Common myeloid progenitor, CD34-positive (primary cell): ENCODE results near the gene PAXIP1.

Experiments
- CTCF ChIA-PET: fragments of 350-600 bp; sonication (Branson Sonifier 250); formaldehyde crosslinking; loops from one replicate; lab custom pipeline; 2021; ENCODE audit warnings: antibody characterized with exemption; lab: Charles Lee
- POLR2A ChIA-PET: fragments of 350-600 bp; sonication (Branson Sonifier 250); formaldehyde crosslinking; loops from one replicate; lab custom pipeline; 2021; ENCODE audit warnings: antibody characterized with exemption; lab: Charles Lee
- DNase-seq, 3 donors: peaks; one replicate each; pipeline versions ENCODE4 v3.0.0 to v3.0.0-alpha.2; 2013
- H3K27ac ChIP-seq, 2 experiments: 1 replicate in 1 of 2; 2 replicates in 1 of 2; pipeline ENCODE4 v1.7.0; 2013; ENCODE audit warnings: inconsistent platforms in 2 of 2, low read length in 2 of 2, mild to moderate bottlenecking in 2 of 2, low read depth in 1 of 2, moderate library complexity in 1 of 2; ENCODE audit not compliant: severe bottlenecking in 2 of 2, insufficient read depth in 1 of 2, poor library complexity in 1 of 2
- H3K27me3 ChIP-seq, 5 experiments: replicated peaks in 2 of 5; 1 replicate in 3 of 5; 2 replicates in 2 of 5; pipeline versions ENCODE4 v1.6.1 to v1.7.0; 2013; ENCODE audit warnings: low read length in 4 of 5, mild to moderate bottlenecking in 2 of 5, moderate library complexity in 2 of 5, inconsistent platforms in 1 of 5; ENCODE audit not compliant: insufficient read depth in 5 of 5, control insufficient read depth in 4 of 5
- H3K36me3 ChIP-seq, 4 experiments: 1 replicate in 2 of 4; 2 replicates in 2 of 4; pipeline versions ENCODE4 v1.6.1 to v1.7.0; 2013; ENCODE audit warnings: low read length in 3 of 4, control low read depth in 1 of 4, mild to moderate bottlenecking in 1 of 4; ENCODE audit not compliant: control insufficient read depth in 4 of 4, insufficient read depth in 4 of 4
- H3K4me1 ChIP-seq, 4 experiments: 1 replicate in 3 of 4; 2 replicates in 1 of 4; pipeline versions ENCODE4 v1.6.1 to v1.7.1; 2013; ENCODE audit warnings: low read length in 3 of 4, mild to moderate bottlenecking in 3 of 4, control low read depth in 1 of 4, inconsistent platforms in 1 of 4, moderate library complexity in 1 of 4; ENCODE audit not compliant: control insufficient read depth in 4 of 4, insufficient read depth in 4 of 4; ENCODE audit errors: control extremely low read depth in 1 of 4
- H3K4me3 ChIP-seq, 7 experiments: 1 replicate in 4 of 7; 2 replicates in 3 of 7; pipeline versions ENCODE4 v1.5.1 to v1.7.0; 2013; ENCODE audit warnings: mild to moderate bottlenecking in 7 of 7, low read length in 6 of 7, moderate library complexity in 6 of 7, inconsistent platforms in 2 of 7, low read depth in 2 of 7, control low read depth in 1 of 7; ENCODE audit not compliant: insufficient read depth in 4 of 7, control insufficient read depth in 1 of 7; ENCODE audit errors: extremely low read depth in 1 of 7
- H3K9me3 ChIP-seq, 5 experiments: 1 replicate in 4 of 5; 2 replicates in 1 of 5; pipeline versions ENCODE4 v1.6.1 to v1.7.1; 2013; ENCODE audit warnings: low read length in 4 of 5, mild to moderate bottlenecking in 2 of 5, inconsistent platforms in 1 of 5, low read depth in 1 of 5, moderate library complexity in 1 of 5; ENCODE audit not compliant: control insufficient read depth in 4 of 5, insufficient read depth in 2 of 5; ENCODE audit errors: control extremely low read depth in 1 of 5
- WGBS: methylation state at CpG from one replicate; pipeline ENCODE4 v1.1.5; 2013; ENCODE audit not compliant: insufficient coverage; 5-methylcytosine and 5-hydroxymethylcytosine counted together

Gene PAXIP1

GRCh38 chr7:155007947-155008346 lies 5.0 kb upstream of the PAXIP1 start:
- POLR2A ChIA-PET: interaction anchor here (0.8 kb wide), 1 partner anchor 80 kb away, joined by 4 read pairs; no protein-coding TSS in a partner anchor
- Histone ChIP-seq H3K4me3 (no peak overlapping the region), H3K27ac (no peak overlapping the region), H3K4me1 (peaks cover 0 to 13% (median 8%) of the 10 kb centered on the region in 4 experiments), H3K9me3 (no peaks in the 10 kb centered on the region), H3K27me3 (peaks cover 0 to 2% (median 0%) of the 10 kb centered on the region in 5 experiments), H3K36me3 (no peaks in the 10 kb centered on the region)
- 89% methylated on average over 13 of the region's 13 CpGs for WGBS
- CTCF ChIA-PET: interaction anchor here (1.4 to 2.6 kb wide), 4 partner anchors 10 to 82 kb away, joined by 3 to 16 read pairs (median 6); no protein-coding TSS in a partner anchor
- DNase-seq: peak; percentile 52 to 71 (median 70)

DNA sequence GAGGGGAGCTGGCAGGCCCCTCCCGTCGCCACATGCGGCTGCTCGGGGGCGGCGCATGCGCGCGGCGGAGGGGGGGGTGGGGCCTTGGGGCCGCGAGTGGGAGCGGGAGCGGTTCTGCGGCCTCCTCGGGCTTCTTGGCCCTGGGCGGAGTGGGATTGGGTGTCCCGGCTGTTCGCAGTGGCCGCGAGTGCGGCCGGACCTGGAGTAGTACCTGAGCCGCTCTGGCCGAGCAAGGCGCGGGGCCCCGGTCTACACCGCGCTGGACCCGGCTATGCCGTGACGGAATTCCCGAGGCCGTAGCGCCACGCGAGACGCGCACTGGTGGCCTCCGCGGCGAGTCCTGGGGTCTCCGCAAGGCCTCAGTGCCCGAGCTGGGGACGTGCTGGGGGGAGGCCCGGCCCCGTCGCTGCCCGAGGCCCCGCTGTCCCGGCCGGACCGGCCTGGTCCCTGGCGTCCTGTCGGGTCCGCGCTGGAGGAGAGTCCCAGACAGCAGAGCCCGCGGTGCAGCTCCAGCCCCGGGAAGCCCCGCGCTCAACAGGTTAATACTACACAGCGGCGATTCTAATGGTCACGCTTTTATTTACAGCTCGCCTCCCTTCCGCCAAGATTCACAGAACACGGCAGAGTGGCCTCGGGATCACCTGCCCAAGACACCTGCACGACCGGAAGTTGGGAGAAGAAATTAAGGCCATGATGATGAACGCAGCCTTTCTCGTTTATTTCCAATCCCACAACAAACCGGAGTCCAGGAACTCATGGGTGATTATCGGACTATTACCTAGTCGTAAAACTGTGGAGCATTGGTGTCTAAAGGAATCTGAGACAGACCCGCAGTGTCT lies 671 bp upstream of the PAXIP1 start:
- DNase-seq: peak; percentile 78 to 90 (median 87)
- peaks cover 0 to 11% (median 1%) of the 10 kb centered on the region in 4 experiments for H3K36me3 ChIP-seq
- no peaks in the 10 kb centered on the region for H3K27me3 ChIP-seq
- CTCF ChIA-PET: no interaction called here
- H3K27ac ChIP-seq: peak overlapping the region; percentile 72 to 88
- under 1% methylated on average over 71 of the region's 78 CpGs for WGBS
- POLR2A ChIA-PET: interaction anchor here (0.6 to 1.1 kb wide), 2 partner anchors 201 to 294 kb away, joined by 3 read pairs; partner anchors contain the start of gene INSIG1
- H3K4me3 ChIP-seq: peak overlapping the region; percentile 80 to 94 (median 92)
- H3K9me3 ChIP-seq: no peaks in the 10 kb centered on the region
- peaks cover 4 to 23% (median 13%) of the 10 kb centered on the region in 4 experiments for H3K4me1 ChIP-seq

DNA sequence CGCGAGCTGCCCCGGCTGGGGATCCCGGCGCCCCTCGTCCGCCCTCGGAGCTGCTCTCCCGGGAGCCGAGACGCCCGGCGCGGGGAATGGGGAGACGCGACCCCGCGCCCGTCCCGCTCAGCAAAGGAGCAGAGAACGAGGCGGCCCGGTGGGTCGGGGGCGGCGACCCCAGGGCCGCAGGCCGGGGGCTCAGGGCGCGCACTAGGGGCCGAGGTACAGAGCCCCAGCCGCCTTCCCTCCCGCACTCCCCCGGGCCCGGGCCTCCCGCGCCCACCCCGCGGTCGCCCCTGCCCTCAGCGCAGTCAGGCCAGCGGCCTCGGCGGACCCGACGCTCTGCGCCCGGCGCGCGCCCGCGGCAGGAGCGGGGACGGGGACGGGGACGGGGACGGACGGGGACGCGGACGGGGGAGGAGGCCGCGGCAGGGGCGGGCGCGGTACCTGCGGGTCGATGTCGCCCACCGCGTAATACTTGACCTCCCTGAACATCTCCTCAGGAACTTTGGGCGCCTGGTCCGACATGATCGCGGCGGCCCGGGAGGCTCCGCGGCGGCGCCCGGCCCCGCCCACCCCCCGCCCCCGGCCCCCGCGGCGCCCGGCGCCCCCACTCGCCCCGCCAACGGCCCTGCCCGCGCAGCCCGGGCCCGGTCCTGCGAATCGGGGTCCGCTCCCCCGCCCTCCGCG lies 373 bp downstream of the PAXIP1 start:
- 0% methylated on average over 77 of the region's 104 CpGs for WGBS
- DNase-seq: peak; percentile 36 to 62 (median 57)
- Histone ChIP-seq H3K4me1 (peaks cover 4 to 23% (median 13%) of the 10 kb centered on the region in 4 experiments), H3K4me3 (peak overlapping the region; percentile 57 to 93 (median 79)), H3K27me3 (no peaks in the 10 kb centered on the region), H3K27ac (peak overlapping the region in 1 of 2 experiments; percentile 14), H3K36me3 (peaks cover 5 to 18% (median 6%) of the 10 kb centered on the region in 4 experiments), H3K9me3 (no peaks in the 10 kb centered on the region)
- POLR2A ChIA-PET: no interaction called here
- CTCF ChIA-PET: interaction anchor here (1.4 kb wide), 2 partner anchors 8 to 11 kb away, joined by 3 to 5 read pairs; no protein-coding TSS in a partner anchor

DNA sequence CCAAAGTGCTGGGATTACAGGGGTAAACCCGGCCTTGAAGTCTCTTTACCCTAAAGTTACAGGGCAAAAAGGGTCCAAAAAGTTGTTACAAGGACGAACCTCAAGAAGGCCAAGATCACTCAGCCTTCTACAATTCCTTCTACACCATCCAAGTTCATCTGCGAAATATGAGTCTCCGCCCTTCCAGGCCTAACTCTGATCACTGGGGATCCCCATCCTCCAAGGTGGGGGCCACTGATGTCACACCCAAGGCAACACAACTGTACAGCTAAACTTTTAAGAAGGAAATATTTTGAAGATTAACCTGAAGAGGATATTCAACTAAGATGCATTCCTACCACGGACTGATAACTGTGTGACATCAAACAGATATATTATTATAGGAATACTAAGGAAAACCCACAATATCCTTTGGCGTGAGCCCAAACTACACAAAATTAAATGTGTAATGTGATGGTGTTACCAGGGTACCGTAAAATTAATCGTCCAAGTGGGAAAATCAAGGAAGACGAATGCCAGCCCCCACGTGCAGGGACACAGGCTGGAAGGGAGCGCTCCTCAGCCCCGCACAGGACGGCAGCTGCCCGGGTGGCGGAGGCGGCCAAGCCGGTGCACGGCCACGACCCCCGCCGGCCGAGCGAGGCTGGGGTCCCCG lies 1.0 kb downstream of the PAXIP1 start:
- ChIA-PET POLR2A (interaction anchor here (0.6 kb wide), 1 partner anchor 1782 kb away, joined by 5 read pairs; no protein-coding TSS in a partner anchor), CTCF (interaction anchor here (1.4 kb wide), 2 partner anchors 9 to 10 kb away, joined by 3 to 5 read pairs; no protein-coding TSS in a partner anchor)
- peaks cover 4 to 23% (median 13%) of the 10 kb centered on the region in 4 experiments for H3K4me1 ChIP-seq
- H3K4me3 ChIP-seq: peak overlapping the region; percentile 57 to 93 (median 74)
- H3K9me3 ChIP-seq: no peaks in the 10 kb centered on the region
- H3K36me3 ChIP-seq: peaks cover 5 to 25% (median 11%) of the 10 kb centered on the region in 4 experiments
- H3K27ac ChIP-seq: peak overlapping the region in 1 of 2 experiments; percentile 14
- 0% methylated on average over 14 of the region's 24 CpGs for WGBS
- DNase-seq: peak in 2 of 3 donors; percentile 38 to 39
- H3K27me3 ChIP-seq: no peaks in the 10 kb centered on the region

GRCh38 chr7:155000795-155001194 lies 2.1 kb downstream of the PAXIP1 start:
- WGBS: 100% methylated on average over 1 of the region's 2 CpGs
- no peak overlapping the region for H3K4me3 ChIP-seq

GRCh38 chr7:154998481-154998880 lies 4.4 kb downstream of the PAXIP1 start:
- ChIA-PET CTCF (interaction anchor here (0.8 to 3.2 kb wide), 4 partner anchors 8 to 347 kb away, joined by 3 to 15 read pairs (median 3); no protein-coding TSS in a partner anchor), POLR2A (no interaction called here)
- H3K4me1 ChIP-seq: peaks cover 4 to 10% (median 5%) of the 10 kb centered on the region in 4 experiments
- H3K27ac ChIP-seq: no peak overlapping the region
- H3K27me3 ChIP-seq: no peaks in the 10 kb centered on the region
- no CpG with 5 or more reads among the region's 3 CpGs for WGBS
- H3K36me3 ChIP-seq: peaks cover 5 to 46% (median 18%) of the 10 kb centered on the region in 4 experiments
- no peak for DNase-seq
- no peak overlapping the region for H3K4me3 ChIP-seq
- H3K9me3 ChIP-seq: no peaks in the 10 kb centered on the region

More at GRCh38 chr7:155000795-155001194, 2.1 kb downstream of the PAXIP1 start:
- CTCF ChIA-PET: interaction anchor here (1.4 to 3.2 kb wide), 2 partner anchors 10 to 73 kb away, joined by 3 to 15 read pairs; no protein-coding TSS in a partner anchor
- Histone ChIP-seq H3K27me3 (no peaks in the 10 kb centered on the region), H3K36me3 (peaks cover 5 to 33% (median 18%) of the 10 kb centered on the region in 4 experiments), H3K27ac (no peak overlapping the region), H3K9me3 (no peaks in the 10 kb centered on the region), H3K4me1 (peaks cover 4 to 23% (median 13%) of the 10 kb centered on the region in 4 experiments)
- POLR2A ChIA-PET: no interaction called here
- no peak for DNase-seq
